ENCODE results near the gene NFASC. TPM values are rescaled to one million over a fixed set of nuclear protein-coding genes. Genes with fewer than 3 reads are reported as not detected.

NFASC gene
- total RNA-seq, 1 experiment from 2014 or later, result 1.6 TPM

DNA sequence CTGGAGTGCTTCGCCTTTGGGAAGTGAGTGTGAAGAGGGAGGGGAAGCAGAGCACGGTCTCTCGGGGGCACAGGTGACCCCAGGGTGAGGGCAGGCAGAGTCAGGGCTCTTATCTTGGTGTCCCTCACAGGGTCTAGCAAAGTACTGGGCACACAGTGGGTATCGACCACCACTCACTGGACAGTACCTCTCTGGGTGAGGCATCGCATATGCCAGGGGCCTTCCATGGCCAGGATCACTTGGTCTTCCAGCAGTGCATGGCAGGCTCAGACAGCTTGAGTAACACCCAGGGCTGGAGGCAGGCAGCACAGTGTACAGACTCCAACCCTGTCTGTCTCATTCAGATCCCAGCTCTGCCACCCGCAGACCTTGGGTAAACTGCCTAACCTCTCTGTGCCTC, 189.0 kb downstream of the NFASC start:
- Histone ChIP-seq H3K36me3 (ENCODE audit: low read depth, low read length) (no peaks in the 10 kb centered on the region), H4K20me1 (ENCODE audit: low read length) (no peaks in the 10 kb centered on the region), H3K79me2 (ENCODE audit: low read length) (no peaks in the 10 kb centered on the region), H3K4me1 (ENCODE audit: insufficient read depth, low read length) (no peaks in the 10 kb centered on the region), H2AFZ (ENCODE audit: low read length) (no peak overlapping the region), H3K9ac (ENCODE audit: low read length) (no peak overlapping the region), H3K4me2 (ENCODE audit: low read length) (no peak overlapping the region), H3K9me3 (ENCODE audit: low read length) (no peaks in the 10 kb centered on the region), H3K27me3 (ENCODE audit: low read length) (peaks cover 27% of the 10 kb centered on the region), H3K9me2 (replicated peaks; ENCODE audit: low read length) (no peaks in the 10 kb centered on the region), H3K27ac (ENCODE audit: low read length) (no peak overlapping the region), H3F3A (ENCODE audit: low read length, unreplicated experiment) (no peaks in the 10 kb centered on the region), H3K4me3 (ENCODE audit: low read length) (no peak overlapping the region)
- ATAC-seq, result no peak
- CTCF ChIA-PET, result no interaction called here
- no peak for TF ChIP-seq EZH2phosphoT487 (IDR thresholded peaks at IDR 0.05; ENCODE audit: borderline replicate concordance, low read length)
- no peak for TF ChIP-seq EZH2 (IDR thresholded peaks at IDR 0.05; ENCODE audit: low read length, unreplicated experiment)
- no peak for TF ChIP-seq CTCF (conservative IDR thresholded peaks at IDR 0.05; ENCODE audit: low read depth, low read length)
- POLR2A ChIA-PET (ENCODE audit: unreplicated experiment), result no interaction called here
- intact Hi-C loops (cut with micrococcal nuclease), result loop anchor here (5.0 kb wide), 2 partner anchors 198 to 252 kb away; no protein-coding TSS in a partner anchor
- DNase-seq, result no peak
- BruUV-seq (replicated peaks), result no TSS peak

DNA sequence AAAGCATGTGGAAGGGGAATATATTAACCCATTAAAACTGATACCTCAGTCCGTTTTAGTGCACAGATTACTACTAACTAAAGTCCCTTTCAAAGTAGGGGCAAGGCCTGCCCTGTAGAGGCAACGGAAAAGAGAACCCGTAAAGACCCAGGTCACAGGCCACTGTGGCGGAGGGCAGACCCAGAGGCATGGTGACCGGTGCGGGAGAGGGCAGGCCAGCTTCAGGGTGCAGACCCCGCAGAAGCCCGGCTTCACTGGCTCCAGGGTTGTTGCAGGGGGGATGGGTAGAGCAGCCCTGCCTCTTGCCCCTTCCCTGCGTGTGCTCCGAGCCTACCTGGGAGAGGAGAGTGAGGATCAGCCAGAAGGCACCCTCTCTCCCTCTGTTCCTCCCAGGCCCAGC, 190.1 kb downstream of the NFASC start:
- ATAC-seq (no peak), DNase-seq (no peak)
- H3K36me3 ChIP-seq (ENCODE audit: low read depth, low read length), result no peaks in the 10 kb centered on the region
- CTCF ChIA-PET, result interaction anchor here (1.6 to 1.9 kb wide), 4 partner anchors 72 to 254 kb away, joined by 8 to 62 read pairs (median 14); no protein-coding TSS in a partner anchor
- H3K4me3 ChIP-seq (ENCODE audit: low read length), result no peak overlapping the region
- H3K9me3 ChIP-seq (ENCODE audit: low read length), result no peaks in the 10 kb centered on the region
- H3K79me2 ChIP-seq (ENCODE audit: low read length), result no peaks in the 10 kb centered on the region
- no peak overlapping the region for H2AFZ ChIP-seq (ENCODE audit: low read length)
- no peaks in the 10 kb centered on the region for H3K9me2 ChIP-seq (replicated peaks; ENCODE audit: low read length)
- H3F3A ChIP-seq (ENCODE audit: low read length, unreplicated experiment), result no peaks in the 10 kb centered on the region
- POLR2A ChIA-PET (ENCODE audit: unreplicated experiment), result no interaction called here
- H3K9ac ChIP-seq (ENCODE audit: low read length), result no peak overlapping the region
- no peak for TF ChIP-seq CTCF (conservative IDR thresholded peaks at IDR 0.05; ENCODE audit: low read depth, low read length)
- no peak for TF ChIP-seq EZH2 (IDR thresholded peaks at IDR 0.05; ENCODE audit: low read length, unreplicated experiment)
- no peak for TF ChIP-seq EZH2phosphoT487 (IDR thresholded peaks at IDR 0.05; ENCODE audit: borderline replicate concordance, low read length)
- peaks cover 17% of the 10 kb centered on the region; the same call in 1 of the 2 replicates for H3K27me3 ChIP-seq (ENCODE audit: low read length)
- H3K27ac ChIP-seq (ENCODE audit: low read length), result no peak overlapping the region
- no peaks in the 10 kb centered on the region for H4K20me1 ChIP-seq (ENCODE audit: low read length)
- BruUV-seq (replicated peaks), result no TSS peak
- intact Hi-C loops (cut with micrococcal nuclease), result loop anchor here (1.0 to 5.0 kb wide), 4 partner anchors 71 to 253 kb away; no protein-coding TSS in a partner anchor
- H3K4me2 ChIP-seq (ENCODE audit: low read length), result no peak overlapping the region
- H3K4me1 ChIP-seq (ENCODE audit: insufficient read depth, low read length), result no peaks in the 10 kb centered on the region

DNA sequence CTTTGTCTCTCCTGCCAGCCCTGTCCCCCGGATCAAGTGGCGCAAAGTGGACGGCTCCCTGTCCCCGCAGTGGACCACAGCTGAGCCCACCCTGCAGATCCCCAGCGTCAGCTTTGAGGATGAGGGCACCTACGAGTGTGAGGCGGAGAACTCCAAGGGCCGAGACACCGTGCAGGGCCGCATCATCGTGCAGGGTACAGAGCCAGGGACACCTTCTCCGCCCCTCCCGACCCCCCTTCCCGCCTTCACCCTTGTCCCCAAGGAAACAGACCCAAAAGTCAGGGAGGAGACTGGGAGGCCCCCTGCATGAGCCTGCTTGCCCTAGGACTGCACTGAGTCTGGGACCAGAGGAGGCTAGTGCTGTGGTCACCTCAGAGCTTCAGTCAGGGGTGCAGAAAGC, 190.6 kb downstream of the NFASC start:
- Histone ChIP-seq H4K20me1 (ENCODE audit: low read length) (no peaks in the 10 kb centered on the region), H3K4me2 (ENCODE audit: low read length) (no peak overlapping the region), H3K27me3 (ENCODE audit: low read length) (peaks cover 13% of the 10 kb centered on the region; the same call in 1 of the 2 replicates), H3F3A (ENCODE audit: low read length, unreplicated experiment) (no peaks in the 10 kb centered on the region), H3K36me3 (ENCODE audit: low read depth, low read length) (no peaks in the 10 kb centered on the region), H3K9ac (ENCODE audit: low read length) (no peak overlapping the region), H3K9me3 (ENCODE audit: low read length) (no peaks in the 10 kb centered on the region), H3K9me2 (replicated peaks; ENCODE audit: low read length) (no peaks in the 10 kb centered on the region), H2AFZ (ENCODE audit: low read length) (peak overlapping the region; percentile 55; the same call in 1 of the 2 replicates), H3K79me2 (ENCODE audit: low read length) (no peaks in the 10 kb centered on the region), H3K27ac (ENCODE audit: low read length) (no peak overlapping the region), H3K4me1 (ENCODE audit: insufficient read depth, low read length) (no peaks in the 10 kb centered on the region), H3K4me3 (ENCODE audit: low read length) (no peak overlapping the region)
- ChIA-PET CTCF (interaction anchor here (0.6 to 1.9 kb wide), 27 partner anchors 9 to 1756 kb away, joined by 3 to 62 read pairs (median 5); partner anchors contain the start of gene RBBP5), POLR2A (ENCODE audit: unreplicated experiment) (no interaction called here)
- BruUV-seq (replicated peaks), result no TSS peak
- intact Hi-C loops (cut with micrococcal nuclease), result loop anchor here (1.0 to 5.0 kb wide), 4 partner anchors 72 to 254 kb away; no protein-coding TSS in a partner anchor
- TF ChIP-seq EZH2phosphoT487 (IDR thresholded peaks at IDR 0.05; ENCODE audit: borderline replicate concordance, low read length) (no peak), CTCF (conservative IDR thresholded peaks at IDR 0.05; ENCODE audit: low read depth, low read length) (no peak), EZH2 (IDR thresholded peaks at IDR 0.05; ENCODE audit: low read length, unreplicated experiment) (no peak)
- DNase-seq, result no peak
- no peak; the same call in 1 of the 2 replicates for ATAC-seq
